NOMO-1 treated with DMSO at 0.1 percent for 48 hours (cell line): ENCODE data around the gene USP43.
A peak's percentile ranks its signal among the peaks of the same experiment; 100 is the strongest.
"Not testable (repeated sequence)": the region's sequence is repeated elsewhere in the genome, so short reads cannot be mapped to it uniquely, and the experiment has no call there.

Source experiments
- DNase-seq: peaks from one replicate; lab custom pipeline; 2025; ENCODE audit not compliant: unreplicated experiment; lab: John Stamatoyannopoulos, UW

USP43 gene

GRCh38 chr17:9658593-9659211 lies 13.4 kb downstream of the USP43 start:
- no peak for DNase-seq

GRCh38 chr17:9661027-9661426 lies 15.7 kb downstream of the USP43 start:
- DNase-seq, result no peak

GRCh38 chr17:9663511-9663910 lies 18.2 kb downstream of the USP43 start:
- DNase-seq, result not testable (repeated sequence)

- peak; percentile 2 for DNase-seq
These were observed 21.2 kb downstream of the USP43 start for GRCh38 chr17:9666461-9667050.

GRCh38 chr17:9668517-9668916 lies 23.2 kb downstream of the USP43 start:
- DNase-seq, result no peak

GRCh38 chr17:9669551-9670008 lies 24.3 kb downstream of the USP43 start:
- no peak for DNase-seq

- no peak for DNase-seq
These were observed 25.3 kb downstream of the USP43 start for GRCh38 chr17:9670596-9670995.

- DNase-seq, result no peak
These were observed 26.2 kb downstream of the USP43 start for GRCh38 chr17:9671559-9671958.

- no peak for DNase-seq
These were observed 26.9 kb downstream of the USP43 start for GRCh38 chr17:9672266-9672665.

GRCh38 chr17:9672691-9673090 lies 27.4 kb downstream of the USP43 start:
- no peak for DNase-seq

GRCh38 chr17:9676084-9676483 lies 30.8 kb downstream of the USP43 start:
- no peak for DNase-seq

- no peak for DNase-seq
These were observed 31.5 kb downstream of the USP43 start for GRCh38 chr17:9676820-9677310.

- no peak for DNase-seq
These were observed 32.1 kb downstream of the USP43 start for GRCh38 chr17:9677411-9677810.

GRCh38 chr17:9677896-9678295 lies 32.6 kb downstream of the USP43 start:
- no peak for DNase-seq

- no peak for DNase-seq
These were observed 39.8 kb downstream of the USP43 start for GRCh38 chr17:9684955-9685621.

- DNase-seq, result no peak
These were observed 48.4 kb downstream of the USP43 start for GRCh38 chr17:9693755-9694154.

GRCh38 chr17:9696279-9697044 lies 51.1 kb downstream of the USP43 start:
- no peak for DNase-seq

- no peak for DNase-seq
These were observed 54.8 kb downstream of the USP43 start for GRCh38 chr17:9700136-9700535.

GRCh38 chr17:9700754-9701476 lies 55.6 kb downstream of the USP43 start:
- no peak for DNase-seq

- DNase-seq, result no peak
These were observed 57.2 kb downstream of the USP43 start for GRCh38 chr17:9702482-9702881.
